ENCODE data around the gene S100A2. TPM values are rescaled to one million over a fixed set of nuclear protein-coding genes. Genes with fewer than 3 reads are reported as not detected.

S100A2 gene
- total RNA-seq, result 1.00 and 2.4 TPM in 2 replicates

GRCh38 chr1:153565529-153566374, at the start of gene S100A2:
Gene S100A2 (minus strand): TSS chr1:153565844. CDS start chr1:153563877, 1,967 bp downstream.

DNA sequence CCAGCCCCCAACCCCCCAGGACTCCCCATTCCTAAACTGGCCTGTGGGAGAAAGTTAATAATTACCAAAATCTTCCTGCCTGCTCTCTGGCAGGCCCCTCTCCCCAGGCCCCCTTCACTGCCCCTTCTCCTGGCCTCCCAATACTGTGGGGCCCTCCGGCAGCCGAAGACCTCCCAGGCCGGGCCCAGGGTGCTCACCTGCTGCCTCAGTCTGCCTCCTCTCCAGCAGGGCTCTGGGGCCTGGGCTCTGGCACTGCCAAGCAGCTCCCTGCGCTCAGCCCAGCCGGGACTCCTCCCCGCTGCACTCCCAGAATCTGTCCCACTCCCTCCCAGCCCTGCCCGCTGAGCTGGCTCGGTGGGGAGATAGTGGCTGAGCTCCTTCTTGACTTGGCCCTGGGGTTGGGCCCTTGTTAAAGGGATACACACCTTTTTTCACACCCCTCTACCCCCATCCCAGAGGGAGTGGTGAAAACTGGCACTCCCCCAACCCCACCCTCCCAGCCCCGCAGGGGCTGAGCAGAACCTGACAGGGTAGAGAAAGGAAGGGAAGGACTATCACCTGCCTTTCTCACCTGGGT, 47.2 kb upstream of the S100A2 start, which contains the start of gene S100A16:
S100A16 (minus strand) TSS at position 383 of the 577 bp plus-strand sequence. CDS start 4,986 bp downstream, outside the sequence.

GRCh38 chr1:153548722-153549688, 16.6 kb downstream of the S100A2 start, which contains the start of gene S100A3:
Gene S100A3 (minus strand): TSS chr1:153549258. CDS start chr1:153548485, 773 bp downstream.

GRCh38 chr1:153545067-153546055, 20.3 kb downstream of the S100A2 start, which contains the start of gene S100A4:
Gene S100A4 (minus strand): TSS chr1:153545806. CDS start chr1:153544794, 1,012 bp downstream.

GRCh38 chr1:153540394-153541361, 25.0 kb downstream of the S100A2 start, which contains the start of gene S100A5:
Gene S100A5 (minus strand): TSS chr1:153540934. CDS start chr1:153540191, 743 bp downstream.

DNA sequence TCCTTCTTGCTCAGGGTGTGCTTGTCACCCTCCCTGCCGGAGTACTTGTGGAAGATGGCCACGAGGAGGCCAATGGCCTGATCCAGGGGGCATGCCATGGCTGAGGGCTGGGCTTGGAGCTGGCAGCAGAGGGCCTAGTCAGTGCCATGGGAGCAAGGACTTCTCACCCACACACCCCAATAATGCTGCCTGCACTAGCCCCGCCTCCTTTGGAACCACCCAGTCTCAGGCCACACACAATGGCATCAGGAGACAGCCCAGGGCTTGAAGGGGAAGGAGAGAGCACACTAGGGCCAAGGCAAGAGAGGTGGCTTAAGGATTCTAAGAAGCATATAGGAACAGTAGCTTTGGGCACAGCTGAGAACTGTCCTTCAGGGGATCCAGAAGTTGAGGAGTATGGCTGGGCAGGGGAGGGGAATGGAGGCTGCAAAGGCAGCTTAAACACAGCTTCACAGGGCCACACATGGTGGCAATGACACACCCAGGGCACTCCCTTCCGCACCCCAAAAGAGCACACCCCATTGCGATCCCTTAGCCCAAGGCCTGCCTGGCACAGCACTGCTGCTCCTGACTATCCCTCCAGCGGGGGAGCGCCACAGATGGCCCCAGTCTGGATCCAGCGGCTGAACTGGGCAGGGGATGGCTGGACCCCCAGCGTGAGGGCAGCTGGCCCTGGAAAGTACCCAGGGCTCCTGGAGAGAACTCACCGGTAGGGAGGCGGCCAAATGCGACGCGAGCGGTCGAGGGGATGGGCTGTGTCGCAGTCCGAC, 30.2 kb downstream of the S100A2 start, which contains the start of gene S100A6:
S100A6 (minus strand) TSS at position 750 of the 770 bp plus-strand sequence; CDS start at position 98, 652 bp downstream.

Other genes with a start within 250 kb of the S100A2 start
- gene PGLYRP4, start 217.0 kb downstream of the S100A2 start, total RNA-seq, result not detected in 2 replicates
- not detected in 2 replicates for gene S100A9, start 208.0 kb downstream of the S100A2 start, total RNA-seq
- gene S100A12, start 190.2 kb downstream of the S100A2 start, total RNA-seq, result not detected in 2 replicates
- gene S100A8, start 174.8 kb downstream of the S100A2 start, total RNA-seq, result not detected in 2 replicates
- not detected in 2 replicates for gene S100A7A, start 149.3 kb downstream of the S100A2 start, total RNA-seq
- gene S100A7, start 105.2 kb downstream of the S100A2 start, total RNA-seq, result not detected in 2 replicates
- gene S100A6, start 29.9 kb downstream of the S100A2 start, total RNA-seq, result 1,072 and 1,519 TPM in 2 replicates
- gene S100A5, start 24.9 kb downstream of the S100A2 start, total RNA-seq, result 0.66 TPM in 1 of 2 replicates, not detected in the other
- 31.4 and 82.6 TPM in 2 replicates for gene S100A4, start 20.0 kb downstream of the S100A2 start, total RNA-seq
- gene S100A3, start 16.6 kb downstream of the S100A2 start, total RNA-seq, result 2.2 and 3.3 TPM in 2 replicates
- 242 and 566 TPM in 2 replicates for gene S100A16, start 47.3 kb upstream of the S100A2 start, total RNA-seq
- gene S100A14, start 50.5 kb upstream of the S100A2 start, total RNA-seq, result 0.22 TPM in 1 of 2 replicates, not detected in the other
- 152 and 193 TPM in 2 replicates for gene S100A13, start 61.7 kb upstream of the S100A2 start, total RNA-seq
- not detected in 2 replicates for gene S100A1, start 62.6 kb upstream of the S100A2 start, total RNA-seq
- 33.6 and 34.3 TPM in 2 replicates for gene CHTOP, start 68.2 kb upstream of the S100A2 start, total RNA-seq
- 58.0 and 58.9 TPM in 2 replicates for gene SNAPIN, start 92.9 kb upstream of the S100A2 start, total RNA-seq
- 201 and 320 TPM in 2 replicates for gene ILF2, start 105.1 kb upstream of the S100A2 start, total RNA-seq
- 1.1 and 4.1 TPM in 2 replicates for gene NPR1, start 112.8 kb upstream of the S100A2 start, total RNA-seq
- 35.7 and 43.2 TPM in 2 replicates for gene INTS3, start 162.2 kb upstream of the S100A2 start, total RNA-seq
- gene SLC27A3, start 209.6 kb upstream of the S100A2 start, total RNA-seq, result 6.6 and 13.0 TPM in 2 replicates